K562 (cell line): ENCODE measurements around the gene COX7A2. TPM values are rescaled to one million over a fixed set of nuclear protein-coding genes. Genes with fewer than 3 reads are reported as not detected.

Experiments used
- ATAC-seq: fragments of 200-7000 bp; cut with Tn5 transposase; 3 replicates; pipeline ENCODE4 v1.9.1; 2020; ENCODE audit warnings: moderate library complexity
- BruUV-seq: library from RNA; stranded (reverse); fragments of 400-500 nt; replicated peaks from 2 replicates; lab custom pipeline; 2021; lab: Mats Ljungman, UMichigan
- CTCF ChIA-PET: fragments of 300-600 bp; formaldehyde crosslinking; extraction: SDS; loops from one replicate; lab custom pipeline; 2021; ENCODE audit warnings: low intra/inter-chr PET ratio; lab: Yijun Ruan, JAX
- POLR2A ChIA-PET: fragments of 300-600, 350-650 bp; sonication (Branson Sonifier 250); formaldehyde crosslinking; extraction: SDS; loops from one replicate; lab custom pipeline; 2021; ENCODE audit warnings: antibody characterized with exemption, inconsistent platforms; lab: Yijun Ruan, JAX
- DNase-seq, 4 experiments: peaks; one replicate each; pipeline versions ENCODE4 v3.0.0 to v3.0.0-alpha.2; 2011 to 2018; ENCODE audit warnings: low spot score in 3 of 4, mixed read lengths in 3 of 4; ENCODE audit errors: extremely low read depth in 1 of 4
- FAIRE-seq: peaks from 2 replicates; lab custom pipeline; 2011; peaks lifted over from hg19 to GRCh38; lab: Jason Lieb, UNC
- H2AFZ ChIP-seq: 2 replicates; pipeline ENCODE4 v1.6.0; 2011; ENCODE audit warnings: low read depth, low read length, control low read depth, inconsistent platforms
- H3K27ac ChIP-seq: fragments of 200-600 bp; 3 replicates; pipeline ENCODE4 v1.8.0; 2011; ENCODE audit warnings: low read depth, mild to moderate bottlenecking, control low read depth, inconsistent platforms, low read length, moderate library complexity, mixed read lengths; ENCODE audit errors: extremely low read depth
- H3K27me3 ChIP-seq, 2 experiments: fragments of 300-600 bp in 1 of 2; 2 replicates in 1 of 2; 3 replicates in 1 of 2; pipeline versions ENCODE4 v1.6.0 to v1.8.0; 2011; ENCODE audit warnings: inconsistent platforms in 2 of 2, low read length in 2 of 2, mild to moderate bottlenecking in 1 of 2, mixed read lengths in 1 of 2, moderate library complexity in 1 of 2; ENCODE audit not compliant: control insufficient read depth in 2 of 2, insufficient read depth in 2 of 2
- H3K36me3 ChIP-seq: fragments of 300-600 bp; 3 replicates; pipeline ENCODE4 v1.8.0; 2011; ENCODE audit warnings: mild to moderate bottlenecking, low read length, inconsistent platforms; ENCODE audit not compliant: control insufficient read depth, insufficient read depth
- H3K4me1 ChIP-seq, 2 experiments: fragments of 200-600 bp in 1 of 2; replicated peaks in 1 of 2; 2 replicates in 1 of 2; 3 replicates in 1 of 2; pipeline versions ENCODE4 v1.5.1 to v1.8.0; 2011; ENCODE audit warnings: inconsistent platforms in 2 of 2, low read length in 2 of 2, mild to moderate bottlenecking in 1 of 2, mixed read lengths in 1 of 2, moderate library complexity in 1 of 2; ENCODE audit not compliant: control insufficient read depth in 2 of 2, insufficient read depth in 2 of 2
- H3K4me2 ChIP-seq: 2 replicates; pipeline ENCODE4 v1.6.1; 2011; ENCODE audit warnings: low read length, control low read depth, inconsistent platforms, mixed read lengths; ENCODE audit not compliant: insufficient read depth
- H3K4me3 ChIP-seq: fragments of 200-600 bp; sonication (generic), shearing (Covaris generic); 2 replicates; pipeline ENCODE4 v1.5.1; 2016; ENCODE audit warnings: control low read depth, inconsistent platforms
- H3K79me2 ChIP-seq: fragments of 200-600 bp; 3 replicates; pipeline ENCODE4 v1.8.0; 2011; ENCODE audit warnings: low read length, inconsistent platforms; ENCODE audit not compliant: control insufficient read depth, insufficient read depth
- H3K9ac ChIP-seq, 2 experiments: 2 replicates each; pipeline versions ENCODE4 v1.6.0 to v1.6.1; 2011; ENCODE audit warnings: low read depth in 2 of 2, low read length in 2 of 2, control low read depth in 1 of 2, inconsistent platforms in 1 of 2, mild to moderate bottlenecking in 1 of 2, mixed read lengths in 1 of 2; ENCODE audit not compliant: insufficient read depth in 1 of 2
- H3K9me1 ChIP-seq: one replicate; pipeline ENCODE4 v1.6.0; 2011; ENCODE audit warnings: inconsistent platforms, mild to moderate bottlenecking, low read length, moderate library complexity; ENCODE audit not compliant: control insufficient read depth, insufficient read depth
- H3K9me3 ChIP-seq: replicated peaks from 2 replicates; pipeline ENCODE4 v1.5.1; 2011; ENCODE audit warnings: low read depth, low read length, inconsistent platforms; ENCODE audit not compliant: control insufficient read depth, insufficient read depth
- H4K20me1 ChIP-seq: replicated peaks from 2 replicates; pipeline ENCODE4 v1.6.1; 2011; ENCODE audit warnings: low read length, inconsistent platforms, mixed read lengths; ENCODE audit not compliant: control insufficient read depth, insufficient read depth
- CCAR2 ChIP-seq: fragments of 200-400 bp; formaldehyde crosslinking; IDR thresholded peaks from 2 replicates; pipeline ENCODE4 v1.6.1; 2017; ENCODE audit warnings: mild to moderate bottlenecking, low read depth, low read length
- CREB1 ChIP-seq, 2 experiments: sonication (generic) in 1 of 2; formaldehyde crosslinking in 1 of 2; IDR thresholded peaks; 2 replicates each; pipeline versions ENCODE4 v1.6.1 to v1.8.0; 2012 to 2022; ENCODE audit warnings: inconsistent platforms in 1 of 2, mild to moderate bottlenecking in 1 of 2, missing genetic modification reagents in 1 of 2, moderate library complexity in 1 of 2
- CREB3L1 ChIP-seq: fragments of 450-650 bp; IDR thresholded peaks from 2 replicates; pipeline ENCODE4 v1.6.1; 2014; ENCODE audit warnings: low read depth, mild to moderate bottlenecking, moderate library complexity, borderline replicate concordance
- CTBP1 ChIP-seq: fragments of 450-650 bp; IDR thresholded peaks from 2 replicates; pipeline ENCODE4 v1.6.1; 2016; ENCODE audit warnings: borderline replicate concordance
- NFRKB ChIP-seq: fragments of 450-650 bp; IDR thresholded peaks from 2 replicates; pipeline ENCODE4 v1.6.1; 2016; ENCODE audit warnings: low read depth
- NFXL1 ChIP-seq: fragments of 450-650 bp; formaldehyde crosslinking; IDR thresholded peaks from 2 replicates; pipeline ENCODE4 v1.4.0; 2021; ENCODE audit warnings: mild to moderate bottlenecking
- NUFIP1 ChIP-seq: fragments of 450-650 bp; IDR thresholded peaks from 2 replicates; pipeline ENCODE4 v1.6.1; 2018; ENCODE audit not compliant: partially characterized antibody
- SIN3B ChIP-seq: fragments of 450-650 bp; IDR thresholded peaks from 2 replicates; pipeline ENCODE4 v1.6.1; 2017; ENCODE audit warnings: low read depth, mild to moderate bottlenecking, moderate library complexity
- SLC30A9 ChIP-seq: fragments of 250-450 bp; sonication (Bioruptor Pico); IDR thresholded peaks from 2 replicates; pipeline ENCODE4 v1.8.0; 2022; ENCODE audit warnings: mild to moderate bottlenecking, moderate library complexity
- TCF15 ChIP-seq: fragments of 250-450 bp; sonication (Bioruptor Pico); IDR thresholded peaks from 2 replicates; pipeline ENCODE4 v1.8.0; 2022; ENCODE audit warnings: moderate library complexity, mild to moderate bottlenecking, inconsistent platforms
- ZBTB34 ChIP-seq: fragments of 250-450 bp; sonication (Bioruptor Pico); IDR thresholded peaks from 2 replicates; pipeline ENCODE4 v1.8.0; 2021; ENCODE audit warnings: mild to moderate bottlenecking, moderate library complexity
- ZNF445 ChIP-seq: fragments of 250-450 bp; sonication (Bioruptor Pico); IDR thresholded peaks from 2 replicates; pipeline ENCODE4 v1.4.0; 2020; ENCODE audit warnings: low read depth, mild to moderate bottlenecking, moderate library complexity
- WGBS: fragments of 100-300 bp; shearing (Covaris generic); methylation state at CpG from one replicate; pipeline ENCODE4 v1.1.6; 2016; ENCODE audit warnings: low coverage, mixed read lengths; ENCODE audit not compliant: insufficient coverage; ENCODE audit errors: missing lambda C conversion rate; 5-methylcytosine and 5-hydroxymethylcytosine counted together
- in situ Hi-C: fragments of 300-500 bp; cut with MboI; formaldehyde crosslinking; loops from 4 replicates; pipeline ENCODE4 v1.15.0; 2018; ENCODE audit warnings: inconsistent platforms, mixed read lengths
- intact Hi-C: fragments of 100-400 bp; cut with micrococcal nuclease; formaldehyde crosslinking; loops from 2 replicates; pipeline ENCODE4 v1.14.2; 2022
- polyA plus RNA-seq, 8 experiments: library from polyadenylated mRNA; depleted of rRNA in 4 of 8; stranded (reverse) in 5 of 8; unstranded in 3 of 8; fragments of >200 nt; fragmentation: Nextera tagmentation in 2 of 8; fragmentation: Illumina TruSeq in 1 of 8; extraction: Ambion mirVana in 2 of 8; extraction: Trizol in 1 of 8; gene quantifications; 2 replicates each; pipeline versions ENCODE4 v1.2.1 to v1.2.3, GENCODE V29; 2011 to 2014; ENCODE audit warnings: inconsistent platforms in 1 of 8, missing spikeins in 1 of 8
- total RNA-seq, 7 experiments: library from RNA; depleted of rRNA in 6 of 7; stranded (reverse); fragments of >200 nt in 6 of 7; fragmentation: Illumina TruSeq in 2 of 7; extraction: Trizol in 2 of 7; gene quantifications; 2 replicates each; pipeline versions ENCODE4 v1.2.1 to v1.2.3, GENCODE V29; 2011 to 2021; ENCODE audit warnings: low replicate concordance in 1 of 7

COX7A2 gene
- total and polyA plus RNA-seq, 9 of the 15 experiments (the other 6 are each of a cell fraction or from before 2014, with no cell fraction given) = 234 to 2,216 (median 585) TPM

- POLR2A ChIA-PET = no interaction called here
- H3K9ac ChIP-seq = no peak overlapping the region
- H3K79me2 ChIP-seq = peaks cover 27% of the 10 kb centered on the region
- no peak overlapping the region for H3K27ac ChIP-seq
- H2AFZ ChIP-seq = no peak overlapping the region
- no peak overlapping the region for H3K4me3 ChIP-seq
- ATAC-seq = no peak
- intact Hi-C loops = no loop called here
- no peak for DNase-seq
- no peaks in the 10 kb centered on the region for H3K27me3 ChIP-seq
- H3K4me2 ChIP-seq = no peak overlapping the region
- no peak for TF ChIP-seq TCF15 (CRISPR knock-in tag)
- TF ChIP-seq CCAR2 = no peak
- TF ChIP-seq, all 486 proteins: peak for 0
- Histone ChIP-seq H3K4me1 (peaks cover 4 to 5% of the 10 kb centered on the region in 2 experiments; a peak in 2 of 5 replicates), H3K36me3 (peaks cover 2% of the 10 kb centered on the region; the same call in 2 of the 3 replicates), H3K9me3 (peaks cover 6% of the 10 kb centered on the region), H4K20me1 (0 out of 2 replicates have a peak, but pooled peaks cover 4% of the 10 kb centered on the region), H3K9me1 (no peaks in the 10 kb centered on the region)
- WGBS = 6% methylated on average over 2 of the region's 2 CpGs
- CTCF ChIA-PET = interaction anchor here (0.7 kb wide), 1 partner anchor 21 kb away, joined by 3 read pairs; no protein-coding TSS in a partner anchor
- FAIRE-seq = no peak
- in situ Hi-C loops = no loop called here
- no TSS peak for BruUV-seq
These were observed 2.8 kb upstream of the COX7A2 start for GRCh38 chr6:75246386-75246785.

- in situ Hi-C loops = no loop called here
- CTCF ChIA-PET = no interaction called here
- Histone ChIP-seq H3K9me3 (peaks cover 6% of the 10 kb centered on the region), H3K36me3 (peaks cover 24% of the 10 kb centered on the region), H3K79me2 (peaks cover 39% of the 10 kb centered on the region), H4K20me1 (0 out of 2 replicates have a peak, but pooled peaks cover 4% of the 10 kb centered on the region), H2AFZ (peak overlapping the region; percentile 100), H3K27ac (peak overlapping the region; percentile 98), H3K4me1 (peaks cover 4 to 5% of the 10 kb centered on the region in 2 experiments; a peak in 3 of 5 replicates), H3K9ac (peak overlapping the region in 1 of 2 experiments; percentile 96; a peak in 3 of 4 replicates), H3K9me1 (no peaks in the 10 kb centered on the region), H3K4me3 (peak overlapping the region; percentile 82), H3K27me3 (no peaks in the 10 kb centered on the region), H3K4me2 (peak overlapping the region; percentile 96)
- DNase-seq (no peak), ATAC-seq (no peak), FAIRE-seq (no peak)
- TSS peak; percentile 88 for BruUV-seq
- POLR2A ChIA-PET = interaction anchor here (0.7 to 1.9 kb wide), 5 partner anchors 12 to 41 kb away, joined by 3 to 6 read pairs (median 4); no protein-coding TSS in a partner anchor
- WGBS = 82% methylated on average over 15 of the region's 15 CpGs
- intact Hi-C loops = no loop called here
- TF ChIP-seq CTBP1 = no peak
- no peak for TF ChIP-seq SIN3B
- 0 out of 2 replicates have a peak, but pooled peaks have one; percentile 18 for TF ChIP-seq CREB3L1
- no peak for TF ChIP-seq CREB1 (IDR thresholded peaks at IDR 0.05)
- 0 out of 2 replicates have a peak, but pooled peaks have one; percentile 4 for TF ChIP-seq CREB1 (CRISPR knock-in tag; IDR thresholded peaks at IDR 0.05)
- no peak for TF ChIP-seq ZNF445 (CRISPR knock-in tag)
- no peak for TF ChIP-seq SLC30A9
- no peak for TF ChIP-seq ZBTB34 (CRISPR knock-in tag)
- no peak for TF ChIP-seq NFXL1 (CRISPR knock-in tag)
- no peak for TF ChIP-seq NUFIP1
- no peak for TF ChIP-seq NFRKB
These were observed 523 bp upstream of the COX7A2 start for GRCh38 chr6:75244063-75244584.
